HEK293 (cell line): ENCODE results near the gene FAM32A.

Experiments
- CTCF ChIP-seq: fragments of 450-650 bp; formaldehyde crosslinking; IDR thresholded peaks from 2 replicates; pipeline ENCODE4 v1.5.1; 2016; ENCODE audit warnings: missing biosample characterization, missing genetic modification characterization
- SETDB1 ChIP-seq: IDR thresholded peaks from one replicate; pipeline ENCODE4 v1.6.1; 2017; ENCODE audit warnings: mild to moderate bottlenecking, low read length, moderate library complexity, mixed read lengths; ENCODE audit not compliant: insufficient read length
- ZIC2 ChIP-seq: fragments of 450-650 bp; formaldehyde crosslinking; IDR thresholded peaks from 2 replicates; pipeline ENCODE4 v1.5.1; 2016; ENCODE audit warnings: missing biosample characterization, missing genetic modification characterization

GRCh38 chr19:16184665-16185122 lies 516 bp upstream of the FAM32A start:
- TF ChIP-seq CTCF (tag by site-specific recombination), result no peak
- TF ChIP-seq ZIC2, result no peak
- TF ChIP-seq SETDB1, result no peak
